SK-N-SH treated with all-trans-retinoic acid at 6 μM for 48 hours (cell line): ENCODE results near the gene ID2.
A peak's percentile ranks its signal among the peaks of the same experiment; 100 is the strongest.

Source experiments
- ATAC-seq: fragments of 200-7000 bp; cut with Tn5 transposase; 3 replicates; pipeline ENCODE4 v1.9.1; 2020; ENCODE audit warnings: mild to moderate bottlenecking, moderate library complexity
- ARNTL ChIP-seq: fragments of 450-650 bp; formaldehyde crosslinking; IDR thresholded peaks from 2 replicates; pipeline ENCODE4 v1.5.0; 2020; ENCODE audit warnings: low read depth, mild to moderate bottlenecking, moderate library complexity, borderline replicate concordance
- CREB5 ChIP-seq: fragments of 250-450 bp; sonication (Bioruptor Pico); IDR thresholded peaks from 2 replicates; pipeline ENCODE4 v1.5.1; 2020; ENCODE audit warnings: low read depth, mild to moderate bottlenecking, moderate library complexity
- CSDC2 ChIP-seq: fragments of 250-450 bp; sonication (Bioruptor Pico); IDR thresholded peaks from 2 replicates; pipeline ENCODE4 v1.5.0; 2020; ENCODE audit warnings: mild to moderate bottlenecking, moderate library complexity
- CSRNP3 ChIP-seq: fragments of 250-450 bp; sonication (Bioruptor Pico); IDR thresholded peaks from 2 replicates; pipeline ENCODE4 v1.5.1; 2021; ENCODE audit warnings: mild to moderate bottlenecking, moderate library complexity
- ESRRG ChIP-seq: fragments of 250-450 bp; sonication (Bioruptor Pico); IDR thresholded peaks from 2 replicates; pipeline ENCODE4 v1.6.1; 2021; ENCODE audit warnings: mild to moderate bottlenecking
- GLIS3 ChIP-seq: fragments of 250-450 bp; sonication (Bioruptor Pico); IDR thresholded peaks from 2 replicates; pipeline ENCODE4 v1.5.0; 2020; ENCODE audit warnings: mild to moderate bottlenecking, moderate library complexity
- ISL1 ChIP-seq: fragments of 250-450 bp; sonication (Bioruptor Pico); IDR thresholded peaks from 2 replicates; pipeline ENCODE4 v2.1.2; 2022; ENCODE audit warnings: mild to moderate bottlenecking, moderate library complexity
- OSR1 ChIP-seq: fragments of 250-450 bp; sonication (Bioruptor Pico); IDR thresholded peaks from 2 replicates; pipeline ENCODE4 v1.8.0; 2022; ENCODE audit warnings: moderate library complexity, mild to moderate bottlenecking, inconsistent platforms
- PATZ1 ChIP-seq: fragments of 250-450 bp; sonication (Bioruptor Pico); IDR thresholded peaks from 2 replicates; pipeline ENCODE4 v1.8.0; 2020; ENCODE audit warnings: mild to moderate bottlenecking, moderate library complexity, borderline replicate concordance
- PPARA ChIP-seq: fragments of 250-450 bp; sonication (Bioruptor Pico); IDR thresholded peaks from 2 replicates; pipeline ENCODE4 v1.5.0; 2020; ENCODE audit warnings: mild to moderate bottlenecking, borderline replicate concordance
- RARB ChIP-seq: fragments of 250-450 bp; sonication (Bioruptor Pico); IDR thresholded peaks from 2 replicates; pipeline ENCODE4 v1.8.0; 2021; ENCODE audit warnings: mild to moderate bottlenecking, moderate library complexity
- SNAI2 ChIP-seq: fragments of 250-450 bp; sonication (Bioruptor Pico); IDR thresholded peaks from 2 replicates; pipeline ENCODE4 v1.5.0; 2020; ENCODE audit warnings: mild to moderate bottlenecking, moderate library complexity
- TCF4 ChIP-seq: fragments of 250-450 bp; sonication (Bioruptor Pico); IDR thresholded peaks from 2 replicates; pipeline ENCODE4 v1.8.0; 2021; ENCODE audit warnings: mild to moderate bottlenecking, moderate library complexity, borderline replicate concordance
- TOX ChIP-seq: fragments of 250-450 bp; sonication (Bioruptor Pico); IDR thresholded peaks from 2 replicates; pipeline ENCODE4 v1.8.0; 2021; ENCODE audit warnings: mild to moderate bottlenecking, moderate library complexity, borderline replicate concordance
- TSHZ2 ChIP-seq: fragments of 250-450 bp; sonication (Bioruptor Pico); IDR thresholded peaks from 2 replicates; pipeline ENCODE4 v1.5.0; 2020; ENCODE audit warnings: mild to moderate bottlenecking, moderate library complexity
- ZC3H10 ChIP-seq: fragments of 250-450 bp; sonication (Bioruptor Pico); IDR thresholded peaks from 2 replicates; pipeline ENCODE4 v1.5.1; 2021; ENCODE audit warnings: mild to moderate bottlenecking, moderate library complexity
- ZFP3 ChIP-seq: fragments of 250-450 bp; sonication (Bioruptor Pico); IDR thresholded peaks from 2 replicates; pipeline ENCODE4 v1.5.0; 2020; ENCODE audit warnings: mild to moderate bottlenecking, moderate library complexity
- ZFP30 ChIP-seq: fragments of 450-650 bp; formaldehyde crosslinking; IDR thresholded peaks from 2 replicates; pipeline ENCODE4 v1.5.0; 2022; ENCODE audit warnings: mild to moderate bottlenecking, moderate library complexity
- ZNF565 ChIP-seq: fragments of 450-650 bp; formaldehyde crosslinking; conservative IDR thresholded peaks from 2 replicates; pipeline ENCODE4 v1.5.0; 2020; ENCODE audit warnings: low read depth, mild to moderate bottlenecking, moderate library complexity
- ZNF70 ChIP-seq: fragments of 450-650 bp; formaldehyde crosslinking; IDR thresholded peaks from 2 replicates; pipeline ENCODE4 v1.5.0; 2020; ENCODE audit warnings: mild to moderate bottlenecking, moderate library complexity

The ID2 gene

GRCh38 chr2:8662239-8662879, 19.5 kb upstream of the ID2 start:
- ATAC-seq, result peak; percentile 82

GRCh38 chr2:8663997-8664396, 17.9 kb upstream of the ID2 start:
- ATAC-seq, result no peak
- TF ChIP-seq ESRRG (CRISPR knock-in tag) (no peak), TOX (CRISPR knock-in tag) (no peak), RARB (CRISPR knock-in tag) (no peak), ZFP3 (CRISPR knock-in tag) (no peak), PATZ1 (CRISPR knock-in tag) (no peak), CSRNP3 (no peak), ISL1 (no peak), OSR1 (CRISPR knock-in tag) (no peak), GLIS3 (no peak), CREB5 (CRISPR knock-in tag) (no peak), ARNTL (CRISPR knock-in tag) (no peak), ZC3H10 (no peak), ZNF70 (CRISPR knock-in tag) (no peak), TSHZ2 (CRISPR knock-in tag) (no peak), SNAI2 (CRISPR knock-in tag) (no peak)

More at GRCh38 chr2:8662239-8662879, 19.5 kb upstream of the ID2 start:
- no peak for TF ChIP-seq ZNF565 (CRISPR knock-in tag)
- no peak for TF ChIP-seq TCF4
- TF ChIP-seq ZFP3 (CRISPR knock-in tag), result no peak
- TF ChIP-seq CSRNP3, result no peak
- TF ChIP-seq SNAI2 (CRISPR knock-in tag), result 0 out of 2 replicates have a peak, but pooled peaks have one; percentile 58
- 0 out of 2 replicates have a peak, but pooled peaks have one; percentile 43 for TF ChIP-seq CSDC2 (CRISPR knock-in tag)
- no peak for TF ChIP-seq ARNTL (CRISPR knock-in tag)
- no peak for TF ChIP-seq TOX (CRISPR knock-in tag)
- TF ChIP-seq CREB5 (CRISPR knock-in tag), result no peak
- TF ChIP-seq ESRRG (CRISPR knock-in tag), result no peak

GRCh38 chr2:8666581-8666980, 15.3 kb upstream of the ID2 start:
- ATAC-seq, result no peak
- TF ChIP-seq GLIS3 (no peak), ESRRG (CRISPR knock-in tag) (no peak), ARNTL (CRISPR knock-in tag) (no peak), ZFP3 (CRISPR knock-in tag) (no peak), PATZ1 (CRISPR knock-in tag) (no peak), RARB (CRISPR knock-in tag) (no peak), ZNF565 (CRISPR knock-in tag) (no peak), CSDC2 (CRISPR knock-in tag) (no peak), PPARA (CRISPR knock-in tag) (no peak), TCF4 (no peak), TSHZ2 (CRISPR knock-in tag) (no peak), ZC3H10 (no peak), ZFP30 (CRISPR knock-in tag) (no peak), ISL1 (no peak), SNAI2 (CRISPR knock-in tag) (no peak)
